NCI-H1105 treated with DMSO at 0.1 percent for 48 hours (cell line): ENCODE data around the gene GSTT2B.
"Not testable (repeated sequence)": the region's sequence is repeated elsewhere in the genome, so short reads cannot be mapped to it uniquely, and the experiment has no call there.

Experiments used
- DNase-seq: peaks from one replicate; lab custom pipeline; 2025; lab: John Stamatoyannopoulos, UW

The GSTT2B gene, protein sequence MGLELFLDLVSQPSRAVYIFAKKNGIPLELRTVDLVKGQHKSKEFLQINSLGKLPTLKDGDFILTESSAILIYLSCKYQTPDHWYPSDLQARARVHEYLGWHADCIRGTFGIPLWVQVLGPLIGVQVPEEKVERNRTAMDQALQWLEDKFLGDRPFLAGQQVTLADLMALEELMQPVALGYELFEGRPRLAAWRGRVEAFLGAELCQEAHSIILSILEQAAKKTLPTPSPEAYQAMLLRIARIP

GRCh38 chr22:23961084-23961771 is at the start of gene GSTT2B:
Gene GSTT2B (minus strand): TSS chr22:23961195. CDS start chr22:23961131, 64 bp downstream.
- DNase-seq: not testable (repeated sequence)

- no peak for DNase-seq
Observed at GRCh38 chr22:24010018-24010391, 49.0 kb upstream of the GSTT2B start.

- DNase-seq: no peak
Observed at GRCh38 chr22:24009227-24010017, 48.4 kb upstream of the GSTT2B start.

GRCh38 chr22:24008381-24009226 is 47.6 kb upstream of the GSTT2B start:
- DNase-seq: no peak

DNA sequence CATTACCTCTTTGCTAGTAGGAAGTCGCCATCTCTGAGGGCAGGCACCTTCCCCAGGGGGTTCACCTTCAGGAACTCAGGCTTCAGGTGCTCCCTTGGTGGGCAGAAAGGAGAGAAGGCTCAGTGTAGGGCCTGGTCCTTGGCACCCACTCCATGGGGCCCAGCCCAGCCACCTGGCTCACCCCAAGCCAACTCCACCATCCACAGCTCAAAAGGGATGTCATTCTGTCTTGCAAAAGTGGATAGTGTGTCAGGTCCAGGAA is 47.0 kb upstream of the GSTT2B start:
- no peak for DNase-seq

DNA sequence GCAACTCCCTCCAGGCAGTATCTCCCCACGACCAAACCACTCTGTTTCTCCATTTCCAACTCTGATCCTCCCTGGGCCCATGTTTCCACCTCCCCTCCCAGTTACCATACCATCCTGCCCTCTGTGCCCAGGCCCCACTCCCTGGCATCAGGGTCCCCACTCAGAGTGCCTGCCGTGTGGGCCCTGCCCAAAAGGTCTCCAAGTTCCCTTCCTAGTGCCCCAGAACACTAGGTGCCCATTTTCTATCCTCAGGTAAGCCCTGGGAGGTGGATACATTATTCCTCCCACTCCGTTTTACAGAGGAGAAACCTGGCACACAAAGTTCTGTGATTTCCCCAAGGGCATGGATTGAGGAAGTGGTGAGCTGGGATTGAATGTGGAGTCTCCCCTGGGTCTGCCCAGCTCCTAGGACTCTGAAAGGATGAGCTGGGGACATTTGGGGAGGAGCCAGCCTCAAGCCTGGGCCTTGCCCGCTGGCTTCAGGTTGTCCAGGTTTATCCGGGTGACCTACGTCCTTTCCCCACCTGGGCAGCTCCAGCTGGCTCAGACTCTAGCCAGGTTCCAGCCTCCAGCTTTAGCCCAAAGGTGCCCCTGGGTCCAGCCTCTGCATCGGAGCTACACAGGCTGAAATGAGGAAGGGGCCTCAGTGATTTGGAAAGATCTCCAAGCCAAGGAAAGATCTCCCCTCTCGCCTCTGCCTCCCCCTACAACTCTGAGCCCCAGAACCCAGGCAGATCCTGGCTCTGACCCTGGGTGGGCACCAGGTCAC is 46.4 kb upstream of the GSTT2B start:
- no peak for DNase-seq

DNA sequence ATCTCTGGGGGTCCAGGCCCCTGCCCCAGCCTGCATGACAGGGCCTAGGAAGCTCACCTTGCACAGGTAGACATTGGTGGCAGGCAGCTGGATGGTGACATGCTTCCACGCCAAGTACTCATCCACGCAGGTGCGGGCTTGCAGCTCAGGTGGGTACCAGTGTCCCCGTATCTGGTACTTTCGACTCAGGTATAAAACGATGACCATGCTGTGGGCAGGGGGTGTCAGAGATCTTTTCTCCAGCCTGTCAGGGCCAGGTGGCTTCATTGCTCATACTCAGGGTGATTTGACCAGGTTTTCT is 45.9 kb upstream of the GSTT2B start:
- DNase-seq: no peak

- DNase-seq: no peak
Observed at GRCh38 chr22:24006207-24006913, 45.4 kb upstream of the GSTT2B start.

GRCh38 chr22:24005201-24005600 is 44.2 kb upstream of the GSTT2B start, which contains the start of gene GSTT4:
Gene GSTT4 (minus strand): TSS chr22:24005453. CDS start chr22:24005356, 97 bp downstream.
- DNase-seq: no peak

DNA sequence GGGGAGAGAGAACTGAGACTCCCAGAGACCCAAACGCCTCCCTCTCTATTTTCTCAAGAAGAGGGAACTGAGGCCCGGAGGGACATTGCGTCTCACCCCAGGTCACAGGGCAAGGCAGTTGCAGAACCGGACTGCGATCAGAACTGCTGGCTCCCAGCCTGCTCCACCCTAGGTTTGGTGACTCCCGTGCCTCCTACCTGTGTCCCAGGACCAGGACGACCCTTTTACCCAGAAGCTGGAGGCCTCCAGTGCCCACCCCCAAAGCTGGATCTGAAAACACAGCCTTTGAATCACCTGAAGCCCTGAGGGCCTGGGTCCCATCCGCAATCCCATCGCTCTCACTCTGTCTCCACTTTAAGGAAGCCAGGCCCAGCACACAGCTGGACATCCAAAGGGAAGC is 42.9 kb upstream of the GSTT2B start:
- no peak for DNase-seq

DNA sequence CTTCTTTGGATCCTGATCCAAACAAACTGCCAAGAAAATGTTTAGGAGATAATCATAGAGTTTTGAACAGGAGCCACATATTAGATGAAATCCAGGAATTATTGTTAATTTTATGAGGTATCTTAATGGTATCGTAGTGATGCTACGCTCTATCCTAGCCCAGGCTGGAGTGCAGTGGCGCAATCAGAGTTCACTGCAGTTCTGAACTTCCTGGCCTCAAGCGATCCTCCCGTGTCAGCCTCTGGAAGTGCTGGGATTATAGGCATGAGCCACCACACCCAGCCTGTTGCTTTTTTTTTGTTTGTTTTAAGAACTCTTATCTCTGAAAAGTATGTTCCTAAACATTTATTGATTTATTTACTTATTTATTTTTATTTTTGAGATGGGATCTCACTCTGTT is 41.9 kb upstream of the GSTT2B start:
- no peak for DNase-seq

- no peak for DNase-seq
Observed at GRCh38 chr22:24002272-24002671, 41.3 kb upstream of the GSTT2B start.

DNA sequence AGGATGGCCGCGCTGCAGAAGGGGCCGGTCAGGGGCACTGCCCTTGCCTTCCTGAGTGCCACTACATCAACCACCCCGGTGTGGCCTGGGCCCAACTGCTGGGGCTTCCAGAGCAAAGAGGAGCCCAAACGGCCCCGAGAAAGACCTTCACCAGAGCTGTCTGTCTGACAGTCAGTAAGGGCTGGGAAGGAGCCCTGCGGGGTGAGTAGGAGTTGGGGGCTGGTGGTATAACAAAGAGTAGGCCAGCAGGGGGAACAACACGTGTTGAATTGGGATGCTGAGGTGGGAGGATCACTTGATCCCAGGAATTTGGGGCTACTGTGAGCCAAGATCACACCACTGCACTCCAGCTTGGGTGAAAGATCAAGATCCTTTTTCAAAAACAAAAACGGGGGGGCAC is 40.3 kb upstream of the GSTT2B start:
- no peak for DNase-seq

DNA sequence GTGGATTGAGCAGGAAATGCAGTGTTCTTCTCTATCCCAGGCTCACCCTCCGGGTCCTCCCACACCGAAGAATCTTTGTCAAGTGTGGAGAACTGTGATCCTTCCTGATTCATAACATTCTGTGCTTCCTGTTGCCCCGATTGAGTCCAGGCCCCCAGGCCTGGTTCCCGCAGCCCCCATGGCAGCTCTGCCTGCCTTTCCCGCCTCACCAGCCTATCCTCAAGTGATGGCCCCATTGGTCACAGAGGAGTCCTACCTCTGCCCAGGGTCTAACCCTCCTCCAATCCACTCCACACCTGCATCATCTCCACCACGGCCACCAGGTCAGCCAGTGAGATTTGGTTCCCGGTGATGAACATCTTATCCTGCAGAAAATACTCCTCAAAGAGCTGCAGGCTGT is 38.8 kb upstream of the GSTT2B start:
- not testable (repeated sequence) for DNase-seq

GRCh38 chr22:23997092-23997491 is 36.1 kb upstream of the GSTT2B start:
- DNase-seq: no peak

GRCh38 chr22:23993581-23994177 is 32.7 kb upstream of the GSTT2B start:
- not testable (repeated sequence) for DNase-seq

GRCh38 chr22:23993080-23993479 is 32.1 kb upstream of the GSTT2B start:
- not testable (repeated sequence) for DNase-seq

- not testable (repeated sequence) for DNase-seq
Observed at GRCh38 chr22:23989583-23990244, 28.7 kb upstream of the GSTT2B start.

DNA sequence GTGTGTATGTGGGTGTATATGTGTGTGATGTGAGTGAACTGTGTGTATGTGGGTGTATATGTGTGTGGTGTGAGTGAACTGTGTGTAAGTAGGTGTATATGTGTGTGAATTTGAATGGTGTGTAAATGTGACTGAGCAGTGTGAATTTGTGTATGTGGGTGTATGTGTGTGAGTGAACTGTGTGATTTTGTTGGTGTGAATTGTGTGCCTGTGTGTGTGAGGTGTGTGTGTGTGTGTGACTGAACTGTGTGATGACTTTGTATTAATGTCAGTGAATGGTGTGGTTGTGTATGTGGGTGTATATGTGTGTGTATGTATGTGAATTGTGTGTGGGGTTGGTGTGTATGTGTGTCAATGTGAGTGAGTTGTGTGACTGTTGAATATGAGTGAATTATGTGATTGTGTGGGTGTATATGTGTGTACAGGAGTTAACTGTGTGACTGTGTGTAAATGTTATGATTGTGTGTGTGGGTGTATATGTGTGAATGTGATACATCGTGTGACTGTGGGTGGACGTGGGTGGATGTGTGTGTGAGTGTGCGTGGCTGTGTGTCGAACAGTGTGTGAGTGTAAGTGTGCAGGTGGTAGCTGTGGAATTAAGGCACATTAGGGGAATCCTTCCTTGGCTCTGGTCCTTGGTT is 25.7 kb upstream of the GSTT2B start:
- DNase-seq: not testable (repeated sequence)
